GM23248 (cell line): ENCODE measurements around the gene UBXN1. TPM values are rescaled to one million over a fixed set of nuclear protein-coding genes. Genes with fewer than 3 reads are reported as not detected.
A peak's percentile ranks its signal among the peaks of the same experiment; 100 is the strongest.
"Not testable (repeated sequence)": the region's sequence is repeated elsewhere in the genome, so short reads cannot be mapped to it uniquely, and the experiment has no call there.

Experiments
- DNase-seq: peaks from one replicate; pipeline ENCODE4 v3.0.0-alpha.2; 2015
- H2AFZ ChIP-seq: fragments of 200-600 bp; sonication (generic); 2 replicates; pipeline ENCODE4 v1.6.1; 2016; ENCODE audit warnings: antibody characterized with exemption
- H3F3A ChIP-seq: fragments of 200-600 bp; sonication (generic); 2 replicates; pipeline ENCODE4 v1.6.1; 2016; ENCODE audit warnings: mild to moderate bottlenecking, antibody characterized with exemption, mixed run types; ENCODE audit not compliant: insufficient read depth
- H3K27ac ChIP-seq: fragments of 200-600 bp; sonication (generic); 2 replicates; pipeline ENCODE4 v1.5.1; 2016; ENCODE audit warnings: mild to moderate bottlenecking
- H3K27me3 ChIP-seq: fragments of 200-600 bp; sonication (generic); replicated peaks from 2 replicates; pipeline ENCODE4 v1.6.1; 2016; ENCODE audit warnings: mild to moderate bottlenecking; ENCODE audit not compliant: insufficient read depth
- H3K36me3 ChIP-seq: fragments of 200-600 bp; sonication (generic); 2 replicates; pipeline ENCODE4 v1.6.1; 2016; ENCODE audit warnings: low read depth, mild to moderate bottlenecking
- H3K4me1 ChIP-seq: fragments of 200-600 bp; sonication (generic); 2 replicates; pipeline ENCODE4 v1.6.1; 2016; ENCODE audit warnings: mild to moderate bottlenecking; ENCODE audit not compliant: insufficient read depth
- H3K4me2 ChIP-seq: fragments of 200-600 bp; sonication (generic); one replicate; pipeline ENCODE4 v1.6.1; 2016; ENCODE audit warnings: mild to moderate bottlenecking; ENCODE audit not compliant: unreplicated experiment
- H3K4me3 ChIP-seq: fragments of 200-600 bp; sonication (generic); 2 replicates; pipeline ENCODE4 v1.5.1; 2016; ENCODE audit warnings: mild to moderate bottlenecking
- H3K79me2 ChIP-seq: fragments of 200-600 bp; sonication (generic); 2 replicates; pipeline ENCODE4 v1.6.1; 2016; ENCODE audit warnings: mild to moderate bottlenecking; ENCODE audit not compliant: insufficient read depth
- H3K9ac ChIP-seq: fragments of 200-600 bp; sonication (generic); 2 replicates; pipeline ENCODE4 v1.6.1; 2016; ENCODE audit warnings: mild to moderate bottlenecking
- H3K9me2 ChIP-seq: fragments of 200-600 bp; sonication (generic); 2 replicates; pipeline ENCODE4 v1.6.1; 2016; ENCODE audit warnings: mixed run types, mild to moderate bottlenecking, moderate library complexity; ENCODE audit not compliant: insufficient read depth
- H3K9me3 ChIP-seq: fragments of 200-600 bp; sonication (generic); one replicate; pipeline ENCODE4 v1.6.1; 2017; ENCODE audit warnings: low read depth
- H4K20me1 ChIP-seq: fragments of 200-600 bp; sonication (generic); 2 replicates; pipeline ENCODE4 v1.6.0; 2016; ENCODE audit not compliant: insufficient read depth
- EZH2 ChIP-seq: fragments of 200-600 bp; sonication (generic); IDR thresholded peaks from 2 replicates; pipeline ENCODE4 v1.6.1; 2018; ENCODE audit warnings: antibody characterized with exemption, mild to moderate bottlenecking; ENCODE audit not compliant: insufficient read depth, poor library complexity, severe bottlenecking
- EZH2phosphoT487 ChIP-seq: fragments of 200-600 bp; sonication (generic); IDR thresholded peaks from 2 replicates; pipeline ENCODE4 v1.6.1; 2018; ENCODE audit warnings: antibody characterized with exemption, moderate library complexity, mild to moderate bottlenecking, low read depth; ENCODE audit not compliant: insufficient read depth
- WGBS, 2 experiments: methylation state at CpG; one replicate each; pipeline ENCODE4 v1.1.6; 2015 to 2017; ENCODE audit warnings: low lambda C conversion rate in 2 of 2, low coverage in 1 of 2; ENCODE audit errors: missing lambda C conversion rate in 2 of 2; 5-methylcytosine and 5-hydroxymethylcytosine counted together
- in situ Hi-C: fragments of 300-500 bp; cut with MboI; formaldehyde crosslinking; loops from 2 replicates; pipeline ENCODE4 v1.15.0; 2020
- polyA plus RNA-seq: library from polyadenylated mRNA; unstranded; fragments of >200 nt; fragmentation: Nextera tagmentation; extraction: Ambion mirVana; gene quantifications from 2 replicates; pipeline ENCODE4 v1.2.1, GENCODE V29; 2016
- total RNA-seq: library from RNA; depleted of rRNA; stranded (reverse); fragments of >200 nt; shearing (Covaris generic); gene quantifications from 2 replicates; pipeline ENCODE4 v1.2.3, GENCODE V29; 2014

The UBXN1 gene
- total and polyA plus RNA-seq, 2 experiments from 2014 or later: 85.3 to 135 TPM

GRCh38 chr11:62705413-62705812, 26.5 kb upstream of the UBXN1 start:
- H3K79me2 ChIP-seq: peaks cover 28% of the 10 kb centered on the region; the same call in 1 of the 2 replicates
- TF ChIP-seq EZH2phosphoT487 (no peak), EZH2 (no peak)
- DNase-seq: peak; percentile 47
- H3K36me3 ChIP-seq: peaks cover 7% of the 10 kb centered on the region; the same call in 1 of the 2 replicates
- no peaks in the 10 kb centered on the region for H3K27me3 ChIP-seq
- H3K4me1 ChIP-seq: peaks cover 21% of the 10 kb centered on the region
- WGBS, 2 experiments: 36 to 61% methylated on average over 7 of the region's 7 CpGs
- H3K4me2 ChIP-seq: peak overlapping the region; percentile 95
- H3K4me3 ChIP-seq: peak overlapping the region; percentile 74
- H3K9me3 ChIP-seq: no peaks in the 10 kb centered on the region
- H3F3A ChIP-seq: peaks cover 20% of the 10 kb centered on the region
- H3K9ac ChIP-seq: peak overlapping the region; percentile 89
- H3K9me2 ChIP-seq: no peaks in the 10 kb centered on the region
- H2AFZ ChIP-seq: peak overlapping the region; percentile 70
- in situ Hi-C loops: no loop called here
- no peaks in the 10 kb centered on the region for H4K20me1 ChIP-seq
- peak overlapping the region; percentile 87 for H3K27ac ChIP-seq

- H3K4me2 ChIP-seq, H3K36me3 ChIP-seq: not testable (repeated sequence)
- 93 to 98% methylated on average over 4 of the region's 4 CpGs for WGBS, 2 experiments
These were observed 25.0 kb upstream of the UBXN1 start for GRCh38 chr11:62703921-62704320.

DNA sequence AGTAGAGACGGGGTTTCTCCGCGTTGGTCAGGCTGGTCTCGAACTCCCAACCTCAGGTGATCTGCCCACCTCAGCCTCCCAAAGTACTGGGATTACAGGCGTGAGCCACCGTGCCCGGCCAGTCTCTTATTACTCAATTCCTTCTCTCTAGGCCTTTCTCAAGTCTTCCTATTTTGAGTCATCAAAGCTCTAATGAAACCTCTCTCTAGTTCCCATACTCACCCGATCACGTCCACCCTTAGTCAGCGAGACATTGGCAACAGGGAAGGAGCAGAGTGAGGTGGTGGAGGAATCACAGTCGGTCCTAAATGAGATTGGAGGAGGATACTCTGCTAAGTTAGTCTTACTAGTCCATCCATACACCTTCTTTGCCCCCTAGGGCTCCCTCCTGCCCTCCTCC, 23.4 kb upstream of the UBXN1 start:
- 0 out of 2 replicates have a peak, but pooled peaks cover 9% of the 10 kb centered on the region for H3K36me3 ChIP-seq
- no peak overlapping the region for H3K4me2 ChIP-seq
- in situ Hi-C loops: no loop called here
- DNase-seq: no peak
- H3K9ac ChIP-seq: no peak overlapping the region
- no peaks in the 10 kb centered on the region for H4K20me1 ChIP-seq
- 94 to 95% methylated on average over 11 of the region's 11 CpGs for WGBS, 2 experiments
- no peaks in the 10 kb centered on the region for H3K9me3 ChIP-seq
- no peaks in the 10 kb centered on the region for H3K27me3 ChIP-seq
- no peaks in the 10 kb centered on the region for H3K9me2 ChIP-seq
- no peak for TF ChIP-seq EZH2
- no peak for TF ChIP-seq EZH2phosphoT487
- peaks cover 28% of the 10 kb centered on the region; the same call in 1 of the 2 replicates for H3K79me2 ChIP-seq
- H3K4me1 ChIP-seq: peaks cover 12% of the 10 kb centered on the region
- H3K27ac ChIP-seq: no peak overlapping the region
- no peak overlapping the region for H2AFZ ChIP-seq
- H3F3A ChIP-seq: peaks cover 13% of the 10 kb centered on the region; the same call in 1 of the 2 replicates
- no peak overlapping the region for H3K4me3 ChIP-seq

More at GRCh38 chr11:62703921-62704320, 25.0 kb upstream of the UBXN1 start:
- H3K9me3 ChIP-seq, H3K4me3 ChIP-seq, DNase-seq, H3K27ac ChIP-seq, H4K20me1 ChIP-seq, H3K27me3 ChIP-seq, H2AFZ ChIP-seq, in situ Hi-C loops, H3K9me2 ChIP-seq, H3K9ac ChIP-seq: not testable (repeated sequence)
- H3K4me1 ChIP-seq: peaks cover 16% of the 10 kb centered on the region
- peaks cover 13% of the 10 kb centered on the region; the same call in 1 of the 2 replicates for H3F3A ChIP-seq
- peaks cover 28% of the 10 kb centered on the region; the same call in 1 of the 2 replicates for H3K79me2 ChIP-seq

GRCh38 chr11:62694455-62695167, 15.7 kb upstream of the UBXN1 start:
- no peaks in the 10 kb centered on the region for H3K27me3 ChIP-seq
- in situ Hi-C loops: loop anchor here (25.0 kb wide), 1 partner anchor 307 kb away; no protein-coding TSS in a partner anchor
- no peaks in the 10 kb centered on the region for H3K9me3 ChIP-seq
- no peaks in the 10 kb centered on the region for H3K79me2 ChIP-seq
- peak overlapping the region; percentile 32 for H3K27ac ChIP-seq
- no peak for TF ChIP-seq EZH2
- TF ChIP-seq EZH2phosphoT487: no peak
- no peak overlapping the region for H3K4me3 ChIP-seq
- H3K4me1 ChIP-seq: peaks cover 17% of the 10 kb centered on the region
- H2AFZ ChIP-seq: no peak overlapping the region
- no peaks in the 10 kb centered on the region for H4K20me1 ChIP-seq
- H3K9me2 ChIP-seq: no peaks in the 10 kb centered on the region
- peaks cover 8% of the 10 kb centered on the region; the same call in 1 of the 2 replicates for H3K36me3 ChIP-seq
- no peak overlapping the region for H3K4me2 ChIP-seq
- peaks cover 19% of the 10 kb centered on the region; the same call in 1 of the 2 replicates for H3F3A ChIP-seq
- peak; percentile 89 for DNase-seq
- WGBS, 2 experiments: 42 to 47% methylated on average over 14 of the region's 14 CpGs
- no peak overlapping the region; the same call in 1 of the 2 replicates for H3K9ac ChIP-seq

DNA sequence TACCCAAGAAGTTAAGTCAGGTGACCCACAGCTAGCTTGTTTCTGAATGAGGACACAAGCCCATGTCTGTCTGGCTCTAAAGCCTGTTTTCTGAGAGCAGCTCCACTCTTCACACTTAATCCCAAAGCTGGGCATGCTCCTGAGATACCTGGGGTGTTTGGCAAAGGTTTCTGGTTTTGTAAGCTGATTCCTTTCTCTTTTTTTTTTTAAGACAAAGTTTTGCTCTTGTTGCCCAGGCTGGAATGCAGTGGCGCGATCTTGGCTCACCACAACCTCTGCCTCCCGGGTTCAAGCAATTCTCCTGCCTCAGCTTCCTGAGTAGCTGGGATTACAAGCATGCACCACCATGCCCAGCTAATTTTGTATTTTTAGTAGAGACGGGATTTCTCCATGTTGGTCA, 14.8 kb upstream of the UBXN1 start:
- in situ Hi-C loops: loop anchor here (25.0 kb wide), 1 partner anchor 306 kb away; no protein-coding TSS in a partner anchor

More for the DNA sequence above, 14.8 kb upstream of the UBXN1 start:
- not testable (repeated sequence) for H3K79me2 ChIP-seq, H3K9me3 ChIP-seq, H4K20me1 ChIP-seq, H2AFZ ChIP-seq, H3K9me2 ChIP-seq, DNase-seq, H3K27me3 ChIP-seq, H3K36me3 ChIP-seq, H3K4me2 ChIP-seq, H3K9ac ChIP-seq, H3K27ac ChIP-seq, H3K4me3 ChIP-seq
- Histone ChIP-seq H3K4me1 (peaks cover 26% of the 10 kb centered on the region), H3F3A (peaks cover 23% of the 10 kb centered on the region; the same call in 1 of the 2 replicates)
- WGBS, 2 experiments: 90 to 100% methylated on average over 1 to 4 of the region's 4 CpGs
